HG02870 (cell line): ENCODE data around the gene SCN4A.
"Not testable (repeated sequence)": the region's sequence is repeated elsewhere in the genome, so short reads cannot be mapped to it uniquely, and the experiment has no call there.

Source experiments
- ATAC-seq: cut with Tn5 transposase; IDR thresholded peaks from one replicate; pipeline ENCODE4 v1.9.1; 2021; ENCODE audit warnings: mild to moderate bottlenecking, moderate library complexity; ENCODE audit not compliant: unreplicated experiment

The SCN4A gene

GRCh38 chr17:63889026-63889848 is 83.5 kb downstream of the SCN4A start:
- not testable (repeated sequence) for ATAC-seq
